B cell (primary cell): ENCODE results near the gene ABHD2. TPM values are rescaled to one million over a fixed set of nuclear protein-coding genes. Genes with fewer than 3 reads are reported as not detected.

Source experiments
- ATAC-seq: fragments of 200-7000 bp; cut with Tn5 transposase; one replicate; pipeline ENCODE4 v1.10.0; 2021; ENCODE audit warnings: low read depth, mild to moderate bottlenecking, moderate number of reproducible peaks, moderate library complexity
- CTCF ChIA-PET: fragments of 350-600 bp; sonication (Branson Sonifier 250); formaldehyde crosslinking; loops from one replicate; lab custom pipeline; 2021; ENCODE audit warnings: antibody characterized with exemption, inconsistent platforms; lab: Charles Lee
- POLR2A ChIA-PET: fragments of 350-600 bp; sonication (Branson Sonifier 250); formaldehyde crosslinking; loops from one replicate; lab custom pipeline; 2021; ENCODE audit warnings: antibody characterized with exemption; lab: Charles Lee
- DNase-seq: peaks from one replicate; pipeline ENCODE4 v3.0.0; 2013
- H2AFZ ChIP-seq: 2 replicates; pipeline ENCODE4 v1.6.1; 2012; ENCODE audit warnings: mild to moderate bottlenecking, low read depth, low read length; ENCODE audit not compliant: insufficient read depth, poor library complexity, severe bottlenecking
- H3K27ac ChIP-seq, 2 donors: 1 replicate in 1 of 2; 2 replicates in 1 of 2; pipeline ENCODE4 v1.5.1; 2012 to 2013; ENCODE audit warnings: low read length in 2 of 2, mild to moderate bottlenecking in 2 of 2, moderate library complexity in 1 of 2
- H3K27me3 ChIP-seq, 4 experiments: fragments of 200-600 bp in 1 of 4; sonication (generic) in 1 of 4; replicated peaks in 1 of 4; 1 replicate in 2 of 4; 2 replicates in 2 of 4; pipeline versions ENCODE4 v1.6.1 to v1.7.0; 2013 to 2016; ENCODE audit warnings: low read length in 3 of 4, mild to moderate bottlenecking in 2 of 4, mixed read lengths in 1 of 4, moderate library complexity in 1 of 4; ENCODE audit not compliant: insufficient read depth in 4 of 4, control insufficient read depth in 3 of 4; ENCODE audit errors: control extremely low read depth in 1 of 4
- H3K36me3 ChIP-seq, 2 experiments: replicated peaks in 1 of 2; 1 replicate in 1 of 2; 2 replicates in 1 of 2; pipeline versions ENCODE4 v1.6.1 to v1.7.1; 2013; ENCODE audit warnings: low read length in 1 of 2; ENCODE audit not compliant: insufficient read depth in 2 of 2, control insufficient read depth in 1 of 2; ENCODE audit errors: control extremely low read depth in 1 of 2, extremely low read depth in 1 of 2
- H3K4me1 ChIP-seq, 2 donors: fragments of 200-600 bp in 1 of 2; sonication (generic) in 1 of 2; 1 replicate in 1 of 2; 2 replicates in 1 of 2; pipeline versions ENCODE4 v1.5.1 to v1.6.1; 2013 to 2017; ENCODE audit warnings: low read length in 2 of 2; ENCODE audit not compliant: control insufficient read depth in 2 of 2, insufficient read depth in 2 of 2
- H3K4me2 ChIP-seq: replicated peaks from 2 replicates; pipeline ENCODE3; 2012; ENCODE audit warnings: mild to moderate bottlenecking, low read depth, low read length; ENCODE audit not compliant: poor library complexity, severe bottlenecking
- H3K4me3 ChIP-seq, 5 experiments: fragments of 200-600 bp in 1 of 5; sonication (generic) in 1 of 5; 1 replicate in 3 of 5; 2 replicates in 2 of 5; pipeline versions ENCODE4 v1.5.1 to v1.7.0; 2011 to 2016; ENCODE audit warnings: low read length in 4 of 5, mild to moderate bottlenecking in 4 of 5, low read depth in 2 of 5, control low read depth in 1 of 5, moderate library complexity in 1 of 5; ENCODE audit not compliant: insufficient read depth in 1 of 5; ENCODE audit errors: control extremely low read depth in 1 of 5, extremely low read depth in 1 of 5
- H3K79me2 ChIP-seq: fragments of 200-600 bp; sonication (generic); one replicate; pipeline ENCODE4 v1.6.0; 2016; ENCODE audit warnings: low read length; ENCODE audit not compliant: control insufficient read depth, insufficient read depth
- H3K9ac ChIP-seq: fragments of 200-600 bp; sonication (generic); 2 replicates; pipeline ENCODE4 v1.6.1; 2017; ENCODE audit warnings: mild to moderate bottlenecking, low read length, moderate library complexity
- H3K9me3 ChIP-seq, 3 donors: one replicate each; pipeline versions ENCODE4 v1.6.1 to v1.7.1; 2013; ENCODE audit warnings: low read length in 2 of 3; ENCODE audit not compliant: control insufficient read depth in 2 of 3, insufficient read depth in 1 of 3; ENCODE audit errors: control extremely low read depth in 1 of 3
- H4K20me1 ChIP-seq: 2 replicates; pipeline ENCODE4 v1.6.0; 2012; ENCODE audit warnings: mild to moderate bottlenecking, low read length; ENCODE audit not compliant: insufficient read depth, control insufficient read depth, poor library complexity, severe bottlenecking
- H3K27ac Mint-ChIP-seq: one replicate; pipeline ENCODE4 v1.8.0; 2021; ENCODE audit warnings: mixed read lengths
- H3K27me3 Mint-ChIP-seq: one replicate; pipeline ENCODE4 v1.8.0; 2021; ENCODE audit warnings: mixed read lengths
- H3K4me1 Mint-ChIP-seq: one replicate; pipeline ENCODE4 v1.8.0; 2021; ENCODE audit warnings: mixed read lengths
- H3K4me3 Mint-ChIP-seq: one replicate; pipeline ENCODE4 v1.8.0; 2021; ENCODE audit warnings: mixed read lengths
- H3K9me3 Mint-ChIP-seq: one replicate; pipeline ENCODE4 v1.8.0; 2022; ENCODE audit warnings: mixed read lengths; ENCODE audit not compliant: insufficient read depth
- EZH2 ChIP-seq: IDR thresholded peaks from 2 replicates; pipeline ENCODE4 v1.6.1; 2012; ENCODE audit warnings: borderline replicate concordance, low read depth, mild to moderate bottlenecking, moderate library complexity, low read length; ENCODE audit not compliant: insufficient read depth, poor library complexity, severe bottlenecking
- WGBS: methylation state at CpG from one replicate; pipeline ENCODE4 v1.1.5; 2013; ENCODE audit warnings: missing lambda C conversion rate; ENCODE audit not compliant: insufficient coverage; 5-methylcytosine and 5-hydroxymethylcytosine counted together
- intact Hi-C: fragments of 100-400 bp; cut with micrococcal nuclease; formaldehyde crosslinking; loops from one replicate; pipeline ENCODE4 v1.10.0; 2022
- polyA plus RNA-seq: library from polyadenylated mRNA; depleted of rRNA; stranded (reverse); fragments of >200 nt; gene quantifications from 2 replicates; pipeline ENCODE4 v1.2.3, GENCODE V29; 2012
- total RNA-seq, 2 donors: library from RNA; stranded (reverse); fragments of 120-200 nt in 1 of 2; gene quantifications; 1 replicate in 1 of 2; 2 replicates in 1 of 2; pipeline versions ENCODE4 v1.2.3 to v1.2.4, GENCODE V29; 2013 to 2022
- TF ChIP-seq, protein P1 (sequence below): fragments of 200-600 bp; IDR thresholded peaks from one replicate; pipeline ENCODE4 v1.8.0; 2022; ENCODE audit warnings: antibody characterized with exemption, mild to moderate bottlenecking

Gene ABHD2
- total and polyA plus RNA-seq, 2 donors (not counting 1 experiment from before 2014, with no cell fraction given): 7.1 to 45.8 TPM

- H3K27ac Mint-ChIP-seq: no peak overlapping the region
- ATAC-seq: no peak
- no peaks in the 10 kb centered on the region for H3K79me2 ChIP-seq
Measured at GRCh38 chr15:89171136-89172072, 83.1 kb downstream of the ABHD2 start.

More at GRCh38 chr15:89171136-89172072, 83.1 kb downstream of the ABHD2 start:
- 77% methylated on average over 10 of the region's 12 CpGs for WGBS
- Histone ChIP-seq H2AFZ (no peak overlapping the region), H3K4me3 (no peak overlapping the region), H3K9me3 (no peaks in the 10 kb centered on the region), H3K9ac (no peak overlapping the region), H3K36me3 (peaks cover 0 to 16% of the 10 kb centered on the region in 2 experiments), H3K4me1 (no peaks in the 10 kb centered on the region), H3K4me2 (no peak overlapping the region), H3K27ac (no peak overlapping the region), H4K20me1 (no peaks in the 10 kb centered on the region), H3K27me3 (no peaks in the 10 kb centered on the region)
- DNase-seq: peak; percentile 26
- TF ChIP-seq EZH2: no peak
- TF ChIP-seq, protein P1, sequence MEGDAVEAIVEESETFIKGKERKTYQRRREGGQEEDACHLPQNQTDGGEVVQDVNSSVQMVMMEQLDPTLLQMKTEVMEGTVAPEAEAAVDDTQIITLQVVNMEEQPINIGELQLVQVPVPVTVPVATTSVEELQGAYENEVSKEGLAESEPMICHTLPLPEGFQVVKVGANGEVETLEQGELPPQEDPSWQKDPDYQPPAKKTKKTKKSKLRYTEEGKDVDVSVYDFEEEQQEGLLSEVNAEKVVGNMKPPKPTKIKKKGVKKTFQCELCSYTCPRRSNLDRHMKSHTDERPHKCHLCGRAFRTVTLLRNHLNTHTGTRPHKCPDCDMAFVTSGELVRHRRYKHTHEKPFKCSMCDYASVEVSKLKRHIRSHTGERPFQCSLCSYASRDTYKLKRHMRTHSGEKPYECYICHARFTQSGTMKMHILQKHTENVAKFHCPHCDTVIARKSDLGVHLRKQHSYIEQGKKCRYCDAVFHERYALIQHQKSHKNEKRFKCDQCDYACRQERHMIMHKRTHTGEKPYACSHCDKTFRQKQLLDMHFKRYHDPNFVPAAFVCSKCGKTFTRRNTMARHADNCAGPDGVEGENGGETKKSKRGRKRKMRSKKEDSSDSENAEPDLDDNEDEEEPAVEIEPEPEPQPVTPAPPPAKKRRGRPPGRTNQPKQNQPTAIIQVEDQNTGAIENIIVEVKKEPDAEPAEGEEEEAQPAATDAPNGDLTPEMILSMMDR: peak; percentile 75
- H3K4me1 Mint-ChIP-seq: peaks cover 4% of the 10 kb centered on the region
- no peaks in the 10 kb centered on the region for H3K27me3 Mint-ChIP-seq
- CTCF ChIA-PET: interaction anchor here (0.7 to 2.0 kb wide), 11 partner anchors 8 to 267 kb away, joined by 3 to 8 read pairs (median 4); no protein-coding TSS in a partner anchor
- no peak overlapping the region for H3K4me3 Mint-ChIP-seq
- intact Hi-C loops: loop anchor here (10.0 kb wide), 1 partner anchor 547 kb away; the partner anchor contains the start of gene AEN
- POLR2A ChIA-PET: no interaction called here
- H3K9me3 Mint-ChIP-seq: no peaks in the 10 kb centered on the region
